ENCODE measurements around the gene LAMP1. TPM values are rescaled to one million over a fixed set of nuclear protein-coding genes. Genes with fewer than 3 reads are reported as not detected.
"Not testable (repeated sequence)": the region's sequence is repeated elsewhere in the genome, so short reads cannot be mapped to it uniquely, and the experiment has no call there.

The LAMP1 gene, protein sequence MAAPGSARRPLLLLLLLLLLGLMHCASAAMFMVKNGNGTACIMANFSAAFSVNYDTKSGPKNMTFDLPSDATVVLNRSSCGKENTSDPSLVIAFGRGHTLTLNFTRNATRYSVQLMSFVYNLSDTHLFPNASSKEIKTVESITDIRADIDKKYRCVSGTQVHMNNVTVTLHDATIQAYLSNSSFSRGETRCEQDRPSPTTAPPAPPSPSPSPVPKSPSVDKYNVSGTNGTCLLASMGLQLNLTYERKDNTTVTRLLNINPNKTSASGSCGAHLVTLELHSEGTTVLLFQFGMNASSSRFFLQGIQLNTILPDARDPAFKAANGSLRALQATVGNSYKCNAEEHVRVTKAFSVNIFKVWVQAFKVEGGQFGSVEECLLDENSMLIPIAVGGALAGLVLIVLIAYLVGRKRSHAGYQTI
- total RNA-seq, result 10 to 100 TPM; 55.4 to 66.8 TPM

DNA sequence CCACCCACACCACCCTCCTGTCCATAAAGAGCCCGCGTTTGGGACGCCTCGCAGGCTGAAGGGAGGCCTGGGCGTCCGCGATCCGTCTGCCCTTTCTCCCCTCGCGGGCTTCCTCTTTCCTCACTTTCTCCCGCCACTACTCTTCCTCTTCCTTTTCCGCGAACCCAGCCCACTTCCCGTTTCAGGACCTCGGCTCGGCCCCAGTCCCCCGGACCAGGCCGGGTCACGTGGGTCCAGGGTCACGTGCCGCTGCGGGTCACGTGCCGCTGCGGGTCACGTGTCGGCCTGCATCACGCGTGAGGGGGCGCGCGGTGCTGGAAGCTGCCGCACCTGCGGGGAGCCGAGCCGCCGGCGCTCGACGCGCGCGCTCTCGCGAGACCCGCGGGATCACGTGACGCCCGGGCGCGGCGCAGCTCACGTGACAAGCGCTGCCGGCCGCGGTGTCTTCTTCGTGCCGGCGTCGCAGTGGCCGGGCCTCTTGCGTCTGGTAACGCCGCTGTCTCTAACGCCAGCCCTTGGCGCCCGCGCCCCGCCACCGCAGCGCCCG lies at the start of gene LAMP1:
Gene LAMP1, plus strand, starts transcription at position 417 of the 547 bp plus-strand sequence. CDS start 196 bp downstream, outside the sequence.
- peaks cover 9% of the 10 kb centered on the region for H3K27me3 Mint-ChIP-seq (ENCODE audit: low read depth)
- peak; percentile 86 to 89 for ATAC-seq (replicated peaks in 1 of 2)
- peaks cover 0 to 4% of the 10 kb centered on the region in 2 donors for H3K9me3 Mint-ChIP-seq
- H3K4me1 Mint-ChIP-seq (ENCODE audit: low read depth), result peaks cover 42% of the 10 kb centered on the region
- peak; percentile 99 to 100 for DNase-seq
- peak within 1 kb of the TSS; percentile 100 for H3K27ac Mint-ChIP-seq
- H3K4me3 Mint-ChIP-seq, result peak within 1 kb of the TSS; percentile 94 to 99
- peaks cover 2 to 8% of the 10 kb centered on the region in 2 donors for H3K36me3 Mint-ChIP-seq (ENCODE audit: insufficient read depth in 2 of 2)

DNA sequence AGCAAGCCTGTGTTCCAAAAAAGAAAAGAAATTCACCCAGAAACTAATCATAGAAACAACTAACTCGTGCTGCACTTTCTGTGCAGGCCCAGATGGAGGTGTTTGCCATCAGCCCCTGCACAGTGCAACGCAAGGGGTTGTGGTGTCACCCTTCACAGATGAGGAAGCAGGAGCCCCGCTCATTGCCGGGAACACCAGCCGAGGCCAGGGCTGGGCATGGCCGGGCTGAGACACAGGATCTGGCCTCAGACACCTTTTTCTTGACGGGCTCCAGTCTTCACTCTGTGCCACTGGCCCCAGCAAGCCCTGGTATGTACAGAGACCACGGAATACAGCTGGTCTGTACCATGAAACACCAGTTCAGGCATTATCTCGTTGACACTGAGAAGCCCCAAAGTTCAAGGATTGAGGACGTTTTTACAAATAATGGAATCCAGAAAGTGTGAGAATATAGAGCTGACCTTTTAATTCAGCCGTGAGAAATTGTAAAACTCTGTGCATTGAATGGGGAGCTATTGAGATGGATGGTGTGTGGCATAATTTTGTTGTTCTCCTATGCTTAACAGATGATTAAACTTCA lies 44.4 kb upstream of the LAMP1 start:
- H3K4me1 Mint-ChIP-seq (ENCODE audit: low read depth), result no peaks in the 10 kb centered on the region
- H3K27me3 Mint-ChIP-seq (ENCODE audit: low read depth), result no peaks in the 10 kb centered on the region
- no peak overlapping the region for H3K27ac Mint-ChIP-seq
- peaks cover 7 to 37% of the 10 kb centered on the region in 2 donors for H3K36me3 Mint-ChIP-seq (ENCODE audit: insufficient read depth in 2 of 2)
- DNase-seq (no peak), ATAC-seq (replicated peaks in 1 of 2) (no peak)
- H3K9me3 Mint-ChIP-seq, result no peaks in the 10 kb centered on the region
- H3K4me3 Mint-ChIP-seq, result no peak overlapping the region

DNA sequence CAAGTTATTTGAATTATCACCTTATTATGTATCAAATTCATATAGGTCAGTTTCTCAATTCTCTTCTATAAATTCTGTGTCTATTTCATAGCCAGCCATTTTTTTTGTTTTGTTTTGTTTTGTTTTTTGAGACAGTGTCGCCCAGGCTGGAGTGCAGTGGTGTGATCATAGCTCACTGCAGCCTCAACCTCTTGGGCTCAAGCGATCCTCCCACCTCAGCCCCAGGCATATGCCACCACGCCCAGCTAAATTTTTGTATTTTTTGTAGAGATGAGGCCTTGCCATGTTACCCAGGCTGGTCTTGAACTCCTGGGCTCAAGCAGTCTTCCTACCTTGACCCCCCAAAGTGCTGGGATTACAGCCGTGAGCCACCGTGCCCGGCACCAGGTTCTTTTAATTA lies 39.1 kb upstream of the LAMP1 start:
- peaks cover 5 to 26% of the 10 kb centered on the region in 2 donors for H3K36me3 Mint-ChIP-seq (ENCODE audit: insufficient read depth in 2 of 2)
- H3K27me3 Mint-ChIP-seq (ENCODE audit: low read depth); ATAC-seq (replicated peaks in 1 of 2); H3K27ac Mint-ChIP-seq; H3K4me3 Mint-ChIP-seq; H3K9me3 Mint-ChIP-seq; H3K4me1 Mint-ChIP-seq (ENCODE audit: low read depth); DNase-seq: not testable (repeated sequence)

DNA sequence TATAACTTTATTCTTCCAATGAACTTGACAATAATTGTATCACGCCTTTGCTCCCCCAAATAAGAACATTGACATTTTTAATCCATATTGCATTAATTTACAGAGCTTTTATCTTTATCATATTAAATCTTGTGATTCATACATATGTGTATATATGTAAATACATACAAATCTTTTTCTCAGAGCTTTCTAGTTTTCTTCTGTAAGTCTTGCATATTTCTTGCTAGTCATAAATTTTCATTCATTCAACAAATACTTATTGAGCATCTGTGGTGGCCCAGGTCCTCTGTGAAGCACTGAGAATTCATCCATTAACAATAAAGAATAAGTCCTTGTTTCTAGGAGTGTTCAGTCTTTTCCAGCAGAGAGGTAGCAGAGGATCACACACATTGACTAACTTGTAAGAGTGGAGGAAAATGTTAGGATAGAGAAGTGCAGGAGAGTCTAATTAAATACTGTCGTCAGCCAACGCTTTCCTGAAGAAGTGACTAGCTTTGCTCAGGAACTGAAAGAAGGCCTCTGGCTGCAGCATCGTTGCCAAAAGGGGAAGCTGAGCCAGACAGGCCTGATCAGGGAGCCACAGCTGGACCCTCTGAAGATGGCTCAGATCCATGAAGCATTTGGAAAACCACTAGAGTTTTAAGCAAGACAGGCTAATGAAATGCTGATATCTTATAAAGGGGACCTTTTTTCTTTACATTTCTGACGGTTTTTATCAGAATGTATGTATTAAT lies 38.6 kb upstream of the LAMP1 start:
- peaks cover 5 to 26% of the 10 kb centered on the region in 2 donors for H3K36me3 Mint-ChIP-seq (ENCODE audit: insufficient read depth in 2 of 2)
- H3K9me3 Mint-ChIP-seq, result no peaks in the 10 kb centered on the region
- ATAC-seq (replicated peaks in 1 of 2) (no peak), DNase-seq (no peak)
- no peaks in the 10 kb centered on the region for H3K27me3 Mint-ChIP-seq (ENCODE audit: low read depth)
- no peaks in the 10 kb centered on the region for H3K4me1 Mint-ChIP-seq (ENCODE audit: low read depth)
- H3K27ac Mint-ChIP-seq, result no peak overlapping the region
- H3K4me3 Mint-ChIP-seq, result no peak overlapping the region

DNA sequence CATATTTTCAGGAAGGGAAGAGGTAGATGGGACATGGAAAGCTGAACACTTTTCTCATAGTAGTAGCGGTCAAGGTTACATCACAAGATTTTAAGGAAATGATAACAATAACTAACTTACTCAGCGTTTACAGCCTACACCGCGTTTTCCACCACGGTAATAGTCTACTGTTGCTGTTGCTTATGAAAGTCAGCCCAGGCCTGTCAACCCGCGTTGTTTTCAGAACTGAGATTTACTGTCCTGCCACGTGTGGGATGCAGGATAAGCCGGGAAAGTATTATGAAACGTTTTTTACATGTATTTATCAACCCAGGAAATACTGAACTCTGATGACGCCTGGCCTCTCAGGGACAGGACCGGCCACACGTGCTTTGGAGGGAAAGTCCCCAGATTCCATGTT lies 36.0 kb upstream of the LAMP1 start:
- DNase-seq (no peak), ATAC-seq (replicated peaks in 1 of 2) (no peak)
- H3K9me3 Mint-ChIP-seq, result no peaks in the 10 kb centered on the region
- H3K27me3 Mint-ChIP-seq (ENCODE audit: low read depth), result no peaks in the 10 kb centered on the region
- no peak overlapping the region for H3K27ac Mint-ChIP-seq
- no peak overlapping the region for H3K4me3 Mint-ChIP-seq
- peaks cover 5 to 20% of the 10 kb centered on the region in 2 donors for H3K36me3 Mint-ChIP-seq (ENCODE audit: insufficient read depth in 2 of 2)
- no peaks in the 10 kb centered on the region for H3K4me1 Mint-ChIP-seq (ENCODE audit: low read depth)

DNA sequence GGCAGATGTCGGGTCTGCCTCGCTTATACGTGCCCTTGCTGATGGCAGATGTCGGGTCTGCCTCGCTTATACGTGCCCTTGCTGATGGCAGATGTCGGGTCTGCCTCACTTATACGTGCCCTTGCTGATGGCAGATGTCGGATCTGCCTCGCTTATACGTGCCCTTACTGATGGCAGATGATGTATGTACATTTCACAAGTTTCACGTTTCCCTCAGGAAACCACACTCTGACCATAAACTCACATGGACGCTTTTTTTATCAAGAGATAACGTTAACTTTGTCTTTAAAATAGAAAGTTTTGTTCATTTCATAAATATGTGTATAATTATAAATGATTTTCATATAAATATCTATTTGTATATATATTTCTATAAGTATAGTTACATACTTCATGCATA lies 34.0 kb upstream of the LAMP1 start:
- DNase-seq; H3K9me3 Mint-ChIP-seq; H3K27ac Mint-ChIP-seq; H3K27me3 Mint-ChIP-seq (ENCODE audit: low read depth); H3K4me1 Mint-ChIP-seq (ENCODE audit: low read depth); ATAC-seq (replicated peaks in 1 of 2); H3K4me3 Mint-ChIP-seq: not testable (repeated sequence)
- H3K36me3 Mint-ChIP-seq (ENCODE audit: insufficient read depth in 2 of 2), result peaks cover 4 to 16% of the 10 kb centered on the region in 2 donors

DNA sequence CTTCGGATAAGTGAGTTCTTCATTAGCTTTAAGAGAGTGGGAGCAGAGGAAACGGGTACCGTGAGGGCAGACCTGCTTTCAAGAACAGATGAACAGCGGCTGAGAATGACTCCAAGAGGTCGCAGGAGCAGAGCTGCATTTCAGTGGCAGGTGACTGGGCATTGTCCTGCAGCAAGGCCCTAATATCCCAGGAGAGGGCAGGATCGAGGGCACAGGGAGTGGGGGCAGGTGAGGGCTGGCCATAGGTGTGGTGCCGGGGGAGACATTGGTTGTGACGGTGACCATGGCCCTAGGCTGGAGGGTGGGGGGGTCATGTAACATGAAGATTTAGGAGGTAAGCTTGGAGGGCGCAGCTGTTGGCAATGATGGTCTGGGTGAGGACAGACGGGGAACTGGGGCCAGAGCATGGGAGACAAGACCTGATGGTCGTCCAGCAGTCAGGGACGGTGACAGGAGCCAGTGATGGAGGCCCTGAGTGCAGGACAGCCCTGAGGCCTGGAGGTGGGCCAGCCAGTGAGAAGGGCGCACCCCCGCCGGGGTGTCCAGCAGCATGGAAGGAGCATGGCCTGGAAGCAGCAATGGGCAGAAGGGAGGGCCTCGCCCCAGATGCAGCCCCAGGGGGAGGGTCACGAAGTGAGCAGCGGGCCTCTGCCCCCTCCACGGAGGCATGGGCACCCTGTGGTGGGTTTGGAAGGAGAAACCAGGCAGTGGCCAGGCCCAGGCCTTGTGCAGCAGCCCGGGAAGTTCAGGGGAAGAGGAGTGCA lies 29.2 kb upstream of the LAMP1 start:
- no peaks in the 10 kb centered on the region for H3K27me3 Mint-ChIP-seq (ENCODE audit: low read depth)
- no peak for DNase-seq
- peak overlapping the region; percentile 86 for H3K27ac Mint-ChIP-seq
- H3K4me3 Mint-ChIP-seq, result no peak overlapping the region
- H3K9me3 Mint-ChIP-seq, result no peaks in the 10 kb centered on the region
- peak in 1 of 2 donors; percentile 20 for ATAC-seq (replicated peaks in 1 of 2)
- H3K4me1 Mint-ChIP-seq (ENCODE audit: low read depth), result no peaks in the 10 kb centered on the region
- no peaks in the 10 kb centered on the region for H3K36me3 Mint-ChIP-seq (ENCODE audit: insufficient read depth in 2 of 2)

DNA sequence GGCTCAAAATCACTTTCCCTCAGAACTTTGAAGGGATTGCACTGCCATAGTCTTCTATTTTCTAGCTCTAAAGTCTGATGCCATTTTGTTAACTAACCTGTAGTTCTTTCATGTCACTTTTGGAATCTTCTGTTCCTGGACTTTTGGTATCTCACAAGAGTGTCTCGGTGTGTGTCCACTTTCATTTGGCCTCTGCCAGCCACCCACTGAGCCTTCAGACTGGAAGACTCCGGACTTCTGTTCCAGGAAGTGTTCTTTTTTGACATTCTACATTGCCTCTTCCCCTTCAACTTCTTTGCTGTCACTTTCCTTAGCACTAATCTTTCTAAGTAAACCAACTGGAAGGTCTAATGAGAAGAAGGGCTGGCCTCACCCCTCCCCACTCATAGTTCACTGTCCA lies 25.0 kb upstream of the LAMP1 start:
- DNase-seq (no peak), ATAC-seq (replicated peaks in 1 of 2) (no peak)
- no peaks in the 10 kb centered on the region for H3K9me3 Mint-ChIP-seq
- no peaks in the 10 kb centered on the region for H3K36me3 Mint-ChIP-seq (ENCODE audit: insufficient read depth in 2 of 2)
- H3K27ac Mint-ChIP-seq, result no peak overlapping the region
- H3K4me3 Mint-ChIP-seq, result no peak overlapping the region
- peaks cover 11% of the 10 kb centered on the region for H3K4me1 Mint-ChIP-seq (ENCODE audit: low read depth)
- H3K27me3 Mint-ChIP-seq (ENCODE audit: low read depth), result no peaks in the 10 kb centered on the region

DNA sequence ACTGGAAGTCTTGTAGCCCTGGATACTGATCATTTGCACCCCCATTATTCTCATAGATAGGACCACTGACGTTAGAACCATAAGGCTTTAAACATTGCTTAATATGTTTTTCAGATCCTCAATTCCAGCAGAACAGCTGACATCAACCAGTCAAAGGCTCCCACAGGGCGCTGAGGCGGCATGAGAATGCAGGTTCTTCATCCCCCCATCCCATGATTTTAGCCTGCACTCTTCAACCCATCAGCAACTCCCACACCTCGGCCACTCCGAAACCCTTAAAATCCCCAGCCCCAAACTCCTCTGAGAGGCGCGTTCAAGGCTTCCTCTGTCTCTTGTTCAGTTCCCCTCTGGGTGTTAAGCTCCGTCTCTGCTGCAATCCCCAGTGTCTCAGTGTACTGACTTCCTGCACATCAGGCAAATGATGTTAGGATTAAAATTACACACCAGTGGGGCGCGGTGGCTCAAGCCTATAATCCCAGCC lies 24.3 kb upstream of the LAMP1 start:
- Mint-ChIP-seq H3K9me3 (no peaks in the 10 kb centered on the region), H3K27me3 (ENCODE audit: low read depth) (no peaks in the 10 kb centered on the region), H3K4me1 (ENCODE audit: low read depth) (peaks cover 11% of the 10 kb centered on the region), H3K27ac (no peak overlapping the region), H3K4me3 (no peak overlapping the region), H3K36me3 (ENCODE audit: insufficient read depth in 2 of 2) (no peaks in the 10 kb centered on the region)
- ATAC-seq (replicated peaks in 1 of 2) (no peak), DNase-seq (no peak)

DNA sequence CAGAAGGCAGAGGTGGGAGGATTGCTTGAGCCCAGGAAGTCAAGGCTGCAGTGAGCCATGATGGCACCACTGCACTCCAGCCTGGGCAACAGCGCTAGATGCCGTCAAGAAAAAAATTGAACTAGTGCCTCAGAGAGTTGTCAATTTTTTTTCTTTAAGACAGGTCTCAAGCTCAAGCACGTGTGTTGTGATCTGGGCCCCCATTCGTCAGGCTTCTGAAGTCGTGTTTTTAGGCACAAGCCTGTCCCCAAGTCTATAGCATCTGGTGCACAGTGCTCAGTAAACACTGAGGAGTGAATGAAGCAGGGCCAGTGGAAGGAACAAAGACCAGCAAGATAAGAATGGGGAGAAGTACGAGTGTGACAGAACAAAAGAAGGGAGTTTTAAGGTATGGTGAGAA lies 23.7 kb upstream of the LAMP1 start:
- no peaks in the 10 kb centered on the region for H3K27me3 Mint-ChIP-seq (ENCODE audit: low read depth)
- H3K27ac Mint-ChIP-seq, result no peak overlapping the region
- ATAC-seq (replicated peaks in 1 of 2) (no peak), DNase-seq (no peak)
- no peak overlapping the region for H3K4me3 Mint-ChIP-seq
- peaks cover 11% of the 10 kb centered on the region for H3K4me1 Mint-ChIP-seq (ENCODE audit: low read depth)
- no peaks in the 10 kb centered on the region for H3K36me3 Mint-ChIP-seq (ENCODE audit: insufficient read depth in 2 of 2)
- H3K9me3 Mint-ChIP-seq, result no peaks in the 10 kb centered on the region

DNA sequence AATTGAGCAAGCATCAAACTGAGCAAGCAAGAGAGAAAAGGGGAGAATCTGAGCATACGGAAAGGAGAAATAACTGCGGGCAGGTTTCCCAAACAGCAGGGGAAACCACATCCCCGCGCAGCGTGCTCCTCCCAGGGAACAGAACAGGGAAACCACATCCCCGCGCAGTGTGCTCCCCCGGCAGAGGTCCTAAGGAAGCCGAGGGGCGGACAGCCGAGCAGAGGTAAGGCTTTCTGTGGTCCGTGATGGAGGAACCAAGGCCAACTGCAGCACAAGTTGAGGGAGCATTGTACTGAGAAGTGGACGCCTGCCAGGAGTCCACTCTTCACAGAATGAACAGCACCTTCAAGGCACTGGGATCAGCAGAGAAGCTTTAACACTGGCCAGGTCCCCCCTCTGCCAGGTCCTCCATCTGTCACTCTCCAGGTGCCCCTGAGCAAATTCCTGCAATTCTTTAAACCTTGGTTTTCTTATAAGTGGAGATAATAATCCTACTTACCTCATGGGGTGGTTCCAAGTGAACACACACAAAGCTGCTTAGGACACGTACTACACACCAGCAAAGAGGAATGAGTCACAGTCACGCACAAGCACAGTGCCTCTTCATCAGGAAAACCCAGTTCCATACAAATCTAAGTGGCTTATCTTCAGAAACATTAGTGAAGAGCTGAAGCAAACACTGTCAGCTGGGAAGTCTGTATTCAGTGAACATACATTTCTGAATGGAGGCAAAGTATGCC lies 23.0 kb upstream of the LAMP1 start:
- DNase-seq (no peak), ATAC-seq (replicated peaks in 1 of 2) (no peak)
- no peaks in the 10 kb centered on the region for H3K9me3 Mint-ChIP-seq
- H3K27me3 Mint-ChIP-seq (ENCODE audit: low read depth), result no peaks in the 10 kb centered on the region
- no peak overlapping the region for H3K4me3 Mint-ChIP-seq
- H3K36me3 Mint-ChIP-seq (ENCODE audit: insufficient read depth in 2 of 2), result no peaks in the 10 kb centered on the region
- no peak overlapping the region for H3K27ac Mint-ChIP-seq
- peaks cover 11% of the 10 kb centered on the region for H3K4me1 Mint-ChIP-seq (ENCODE audit: low read depth)

DNA sequence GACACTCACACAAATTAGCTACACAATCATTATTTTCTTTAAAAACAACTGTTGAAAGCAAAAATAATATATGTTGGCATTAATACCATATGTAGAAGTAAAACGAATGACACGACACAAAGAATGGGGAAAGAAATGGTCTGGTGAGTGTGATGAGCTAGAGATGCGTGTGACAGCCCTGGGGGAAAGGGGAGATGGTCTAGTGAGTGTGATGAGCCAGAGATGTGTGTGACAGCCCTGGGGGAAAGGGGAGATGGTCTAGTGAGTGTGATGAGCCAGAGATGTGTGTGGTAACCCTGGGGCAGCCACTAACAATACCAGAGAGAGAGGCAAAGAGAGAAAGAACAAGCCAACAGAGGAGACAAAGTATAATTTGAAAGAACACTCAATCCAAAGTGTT lies 22.3 kb upstream of the LAMP1 start:
- Mint-ChIP-seq H3K36me3 (ENCODE audit: insufficient read depth in 2 of 2) (no peaks in the 10 kb centered on the region), H3K9me3 (no peaks in the 10 kb centered on the region), H3K27ac (no peak overlapping the region), H3K27me3 (ENCODE audit: low read depth) (no peaks in the 10 kb centered on the region), H3K4me3 (no peak overlapping the region), H3K4me1 (ENCODE audit: low read depth) (peaks cover 11% of the 10 kb centered on the region)
- ATAC-seq (replicated peaks in 1 of 2) (no peak), DNase-seq (no peak)
